Measurements from ENCODE around the gene PCCA.
"Not testable (repeated sequence)": the region's sequence is repeated elsewhere in the genome, so short reads cannot be mapped to it uniquely, and the experiment has no call there.

The PCCA gene

GRCh38 chr13:100560498-100561157 lies 471.7 kb downstream of the PCCA start:
- Mint-ChIP-seq H3K27me3 (no peaks in the 10 kb centered on the region), H3K36me3 (ENCODE audit: low read depth) (no peaks in the 10 kb centered on the region), H3K27ac (no peak overlapping the region), H3K4me1 (ENCODE audit: low read depth) (peaks cover 2% of the 10 kb centered on the region), H3K4me3 (no peak overlapping the region), H3K9me3 (no peaks in the 10 kb centered on the region)
- no peak for DNase-seq

DNA sequence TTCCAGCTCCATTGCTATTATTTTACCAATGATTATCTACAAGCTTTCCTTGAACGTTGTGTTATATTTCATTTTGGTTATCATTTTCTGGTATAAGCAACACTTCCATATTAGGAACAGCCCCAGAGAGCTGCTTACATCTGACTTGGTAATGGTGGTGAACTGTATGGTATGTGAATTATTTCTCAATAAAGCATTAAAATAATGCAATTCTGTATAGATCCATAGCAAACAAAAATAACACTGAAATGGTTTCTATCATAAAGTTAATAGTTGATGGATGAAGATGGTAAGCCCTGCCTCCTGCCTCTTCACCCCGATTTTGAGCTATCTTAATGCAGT lies 472.2 kb downstream of the PCCA start:
- H3K4me1 Mint-ChIP-seq (ENCODE audit: low read depth) = peaks cover 3% of the 10 kb centered on the region
- H3K27me3 Mint-ChIP-seq = no peaks in the 10 kb centered on the region
- no peaks in the 10 kb centered on the region for H3K9me3 Mint-ChIP-seq
- H3K36me3 Mint-ChIP-seq (ENCODE audit: low read depth) = no peaks in the 10 kb centered on the region
- no peak for DNase-seq
- no peak overlapping the region for H3K27ac Mint-ChIP-seq
- H3K4me3 Mint-ChIP-seq = no peak overlapping the region

GRCh38 chr13:100561599-100562204 lies 472.8 kb downstream of the PCCA start:
- no peak for DNase-seq
- Mint-ChIP-seq H3K27me3 (no peaks in the 10 kb centered on the region), H3K4me3 (no peak overlapping the region), H3K27ac (no peak overlapping the region), H3K36me3 (ENCODE audit: low read depth) (no peaks in the 10 kb centered on the region), H3K9me3 (no peaks in the 10 kb centered on the region), H3K4me1 (ENCODE audit: low read depth) (peaks cover 3% of the 10 kb centered on the region)

DNA sequence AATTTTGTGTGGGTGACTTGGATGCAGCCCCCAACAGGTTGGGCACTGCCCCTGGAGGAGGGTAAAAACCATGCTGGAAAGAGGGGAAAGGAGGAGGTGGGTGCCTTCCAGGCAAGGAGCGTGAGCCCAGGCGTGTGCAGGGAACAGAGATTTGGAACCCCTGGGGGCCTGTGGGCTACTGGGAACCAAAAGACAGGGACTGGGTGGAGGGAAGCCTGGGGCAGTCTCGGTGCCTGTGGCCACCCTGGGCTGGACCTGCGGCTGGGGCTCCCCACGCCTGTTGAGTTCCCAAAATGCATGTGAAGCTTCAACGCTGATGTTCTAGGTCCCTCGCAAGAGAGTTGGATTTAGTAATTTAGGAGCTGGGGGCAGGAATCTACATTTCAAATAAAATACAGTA lies 474.9 kb downstream of the PCCA start:
- Mint-ChIP-seq H3K27me3 (no peaks in the 10 kb centered on the region), H3K4me1 (ENCODE audit: low read depth) (peaks cover 3% of the 10 kb centered on the region), H3K36me3 (ENCODE audit: low read depth) (no peaks in the 10 kb centered on the region), H3K27ac (no peak overlapping the region), H3K4me3 (no peak overlapping the region), H3K9me3 (no peaks in the 10 kb centered on the region)
- no peak for DNase-seq

- Mint-ChIP-seq H3K27ac (no peak overlapping the region), H3K27me3 (no peaks in the 10 kb centered on the region), H3K4me3 (no peak overlapping the region), H3K36me3 (ENCODE audit: low read depth) (no peaks in the 10 kb centered on the region), H3K9me3 (no peaks in the 10 kb centered on the region), H3K4me1 (ENCODE audit: low read depth) (peaks cover 3% of the 10 kb centered on the region)
- no peak for DNase-seq
These were observed 475.7 kb downstream of the PCCA start for GRCh38 chr13:100564444-100565223.

DNA sequence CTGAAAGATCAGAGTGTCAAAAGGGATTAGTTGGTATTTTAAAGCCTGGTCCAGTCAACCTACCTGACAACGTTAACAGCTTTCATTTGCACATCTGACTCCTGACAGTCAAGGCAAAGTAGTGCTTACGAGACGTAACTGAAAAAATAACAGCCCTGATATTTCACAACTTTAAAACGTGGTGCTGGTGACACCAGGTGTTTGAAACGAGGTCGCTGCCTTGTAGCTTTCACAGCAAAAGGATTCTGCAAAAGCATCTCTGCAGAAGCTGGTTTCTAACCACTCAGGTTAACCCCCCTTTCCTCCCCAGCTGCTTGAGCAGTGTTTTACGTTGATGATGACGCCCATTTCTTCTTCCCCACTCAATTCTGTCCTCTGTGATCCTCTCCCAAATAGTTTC lies 476.4 kb downstream of the PCCA start:
- no peaks in the 10 kb centered on the region for H3K9me3 Mint-ChIP-seq

GRCh38 chr13:100566543-100566942 lies 477.6 kb downstream of the PCCA start:
- no peak overlapping the region for H3K27ac Mint-ChIP-seq
- H3K9me3 Mint-ChIP-seq = no peaks in the 10 kb centered on the region
- no peaks in the 10 kb centered on the region for H3K27me3 Mint-ChIP-seq

More for the DNA sequence above, 476.4 kb downstream of the PCCA start:
- Mint-ChIP-seq H3K27ac (no peak overlapping the region), H3K4me1 (ENCODE audit: low read depth) (peaks cover 3% of the 10 kb centered on the region), H3K36me3 (ENCODE audit: low read depth) (no peaks in the 10 kb centered on the region), H3K27me3 (no peaks in the 10 kb centered on the region), H3K4me3 (no peak overlapping the region)
- DNase-seq = no peak

GRCh38 chr13:100573121-100573520 lies 484.2 kb downstream of the PCCA start:
- Mint-ChIP-seq H3K9me3 (no peaks in the 10 kb centered on the region), H3K27me3 (no peaks in the 10 kb centered on the region), H3K27ac (no peak overlapping the region)

More at GRCh38 chr13:100566543-100566942, 477.6 kb downstream of the PCCA start:
- no peaks in the 10 kb centered on the region for H3K36me3 Mint-ChIP-seq (ENCODE audit: low read depth)
- H3K4me3 Mint-ChIP-seq = no peak overlapping the region
- no peak for DNase-seq
- peaks cover 3% of the 10 kb centered on the region for H3K4me1 Mint-ChIP-seq (ENCODE audit: low read depth)

DNA sequence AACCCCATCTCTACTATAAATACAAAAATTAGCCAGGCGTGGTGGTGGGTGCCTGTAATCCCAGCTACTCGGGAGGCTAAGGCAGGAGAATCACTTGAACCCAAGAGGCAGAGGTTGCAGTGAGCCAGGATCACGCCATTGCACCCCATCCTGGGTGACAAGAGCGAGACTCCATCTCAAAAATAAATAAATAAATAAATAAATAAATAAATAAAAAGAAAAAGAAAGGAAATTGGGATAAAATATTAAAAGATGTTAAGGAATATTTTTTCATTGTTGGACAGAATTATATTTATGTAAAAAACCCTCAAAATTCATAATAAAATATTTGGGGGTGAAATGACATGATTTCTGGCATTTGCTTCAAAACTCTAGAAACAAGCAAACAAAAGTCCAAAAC lies 488.3 kb downstream of the PCCA start:
- DNase-seq, H3K27me3 Mint-ChIP-seq, H3K9me3 Mint-ChIP-seq, H3K4me3 Mint-ChIP-seq, H3K27ac Mint-ChIP-seq: not testable (repeated sequence)
- H3K4me1 Mint-ChIP-seq (ENCODE audit: low read depth) = peaks cover 28% of the 10 kb centered on the region
- peaks cover 25% of the 10 kb centered on the region for H3K36me3 Mint-ChIP-seq (ENCODE audit: low read depth)

More at GRCh38 chr13:100573121-100573520, 484.2 kb downstream of the PCCA start:
- peak; percentile 72 for DNase-seq
- no peak overlapping the region for H3K4me3 Mint-ChIP-seq
- peaks cover 4% of the 10 kb centered on the region for H3K36me3 Mint-ChIP-seq (ENCODE audit: low read depth)
- peaks cover 16% of the 10 kb centered on the region for H3K4me1 Mint-ChIP-seq (ENCODE audit: low read depth)

Measured in activated T-cell treated with anti-CD3 and anti-CD28 coated beads, Interleukin-2, amount 50 U/mL, for 24 hours (primary cell).